MCF 10A (cell line): ENCODE data around the gene BANP. TPM values are rescaled to one million over a fixed set of nuclear protein-coding genes. Genes with fewer than 3 reads are reported as not detected.

ENCODE experiments used
- BruUV-seq: library from RNA; stranded (reverse); fragments of 400-500 nt; replicated peaks from 2 replicates; lab custom pipeline; 2021; lab: Mats Ljungman, UMichigan
- CTCF ChIA-PET: fragments of 300-600 bp; sonication (Branson Sonifier 250); formaldehyde crosslinking; extraction: SDS; loops from one replicate; lab custom pipeline; 2021; ENCODE audit warnings: antibody characterized with exemption, inconsistent platforms; lab: Yijun Ruan, JAX
- POLR2A ChIA-PET: fragments of 300-600, 350-650 bp; sonication (Branson Sonifier 250); formaldehyde crosslinking; extraction: SDS; loops from one replicate; lab custom pipeline; 2020; ENCODE audit warnings: antibody characterized with exemption, inconsistent platforms; lab: Yijun Ruan, JAX
- DNase-seq: peaks from one replicate; pipeline ENCODE4 v3.0.0-alpha.2; 2018; ENCODE audit not compliant: unreplicated experiment
- H3K27ac Mint-ChIP-seq: one replicate; pipeline ENCODE4 v1.8.0; 2022; ENCODE audit warnings: mild to moderate bottlenecking, low read depth, mixed read lengths; ENCODE audit not compliant: unreplicated experiment
- H3K27me3 Mint-ChIP-seq: one replicate; pipeline ENCODE4 v1.8.0; 2022; ENCODE audit warnings: mixed read lengths; ENCODE audit not compliant: insufficient read depth, unreplicated experiment
- H3K36me3 Mint-ChIP-seq: one replicate; pipeline ENCODE4 v1.8.0; 2022; ENCODE audit warnings: mild to moderate bottlenecking, moderate library complexity, mixed read lengths; ENCODE audit not compliant: insufficient read depth, unreplicated experiment
- H3K4me1 Mint-ChIP-seq: one replicate; pipeline ENCODE4 v1.8.0; 2022; ENCODE audit warnings: mixed read lengths; ENCODE audit not compliant: insufficient read depth, unreplicated experiment
- H3K4me3 Mint-ChIP-seq: one replicate; pipeline ENCODE4 v1.8.0; 2022; ENCODE audit warnings: mild to moderate bottlenecking, moderate library complexity, mixed read lengths; ENCODE audit not compliant: unreplicated experiment
- H3K9me3 Mint-ChIP-seq: one replicate; pipeline ENCODE4 v1.8.0; 2022; ENCODE audit warnings: mixed read lengths; ENCODE audit not compliant: unreplicated experiment
- intact Hi-C: fragments of 100-400 bp; cut with micrococcal nuclease; formaldehyde crosslinking; loops from 2 replicates; pipeline ENCODE4 v1.14.1; 2022
- total RNA-seq: library from RNA; stranded (reverse); gene quantifications from 2 replicates; pipeline ENCODE4 v1.2.3, GENCODE V29; 2022
- TF ChIP-seq, protein P1 (sequence below): fragments of 200-600 bp; IDR thresholded peaks from one replicate; pipeline ENCODE4 v1.8.0; 2022; ENCODE audit warnings: antibody characterized with exemption, mild to moderate bottlenecking; ENCODE audit not compliant: unreplicated experiment

The BANP gene
- total RNA-seq, 1 experiment from 2014 or later = 38.2 TPM

DNA sequence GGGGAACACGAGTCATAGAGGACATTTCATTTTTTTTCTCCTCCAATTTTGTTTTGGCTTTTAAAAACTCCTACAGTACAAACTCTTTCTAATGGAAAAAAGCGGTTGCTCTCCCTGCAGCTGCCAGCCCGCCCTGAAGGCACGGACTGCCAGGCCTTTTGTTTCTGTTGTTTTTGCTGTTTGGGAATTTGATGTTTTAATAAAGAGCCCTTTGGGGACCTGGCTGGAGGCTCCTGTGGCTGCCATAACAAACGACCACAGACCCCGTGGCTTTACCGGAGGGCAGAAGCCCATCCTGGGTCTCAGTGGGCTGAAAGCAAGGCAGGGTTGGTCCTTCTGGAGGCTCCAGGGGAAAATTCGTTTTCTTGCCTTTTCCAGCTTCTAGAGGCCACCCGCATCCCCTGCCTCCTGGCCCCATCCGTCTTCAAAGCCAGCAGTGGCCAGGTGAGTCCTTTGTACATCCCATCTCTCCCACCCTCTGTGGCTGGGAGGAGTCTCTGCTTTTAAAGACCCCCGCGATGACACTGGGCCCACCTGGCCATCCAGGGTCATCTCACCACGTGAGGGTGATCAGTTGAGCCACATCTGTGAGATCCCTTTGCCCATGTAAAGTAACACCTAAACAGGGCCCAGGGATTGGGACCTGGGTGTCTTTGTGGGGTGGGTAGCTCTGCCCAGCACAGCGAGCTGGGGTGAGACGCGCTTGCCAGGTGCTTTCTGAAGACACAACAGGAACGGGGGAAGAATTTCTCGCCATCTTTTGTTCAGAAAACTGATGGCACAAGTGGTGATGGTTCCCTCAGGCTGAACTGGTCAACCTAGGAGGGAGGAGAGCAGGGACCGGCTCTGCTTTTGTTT lies 113.9 kb downstream of the BANP start:
- intact Hi-C loops = no loop called here
- Mint-ChIP-seq H3K9me3 (no peaks in the 10 kb centered on the region), H3K36me3 (peaks cover 30% of the 10 kb centered on the region), H3K27ac (no peak overlapping the region), H3K4me3 (no peak overlapping the region), H3K4me1 (no peaks in the 10 kb centered on the region), H3K27me3 (no peaks in the 10 kb centered on the region)
- POLR2A ChIA-PET = no interaction called here
- BruUV-seq = no TSS peak
- CTCF ChIA-PET = no interaction called here
- DNase-seq = no peak
- TF ChIP-seq, protein P1, sequence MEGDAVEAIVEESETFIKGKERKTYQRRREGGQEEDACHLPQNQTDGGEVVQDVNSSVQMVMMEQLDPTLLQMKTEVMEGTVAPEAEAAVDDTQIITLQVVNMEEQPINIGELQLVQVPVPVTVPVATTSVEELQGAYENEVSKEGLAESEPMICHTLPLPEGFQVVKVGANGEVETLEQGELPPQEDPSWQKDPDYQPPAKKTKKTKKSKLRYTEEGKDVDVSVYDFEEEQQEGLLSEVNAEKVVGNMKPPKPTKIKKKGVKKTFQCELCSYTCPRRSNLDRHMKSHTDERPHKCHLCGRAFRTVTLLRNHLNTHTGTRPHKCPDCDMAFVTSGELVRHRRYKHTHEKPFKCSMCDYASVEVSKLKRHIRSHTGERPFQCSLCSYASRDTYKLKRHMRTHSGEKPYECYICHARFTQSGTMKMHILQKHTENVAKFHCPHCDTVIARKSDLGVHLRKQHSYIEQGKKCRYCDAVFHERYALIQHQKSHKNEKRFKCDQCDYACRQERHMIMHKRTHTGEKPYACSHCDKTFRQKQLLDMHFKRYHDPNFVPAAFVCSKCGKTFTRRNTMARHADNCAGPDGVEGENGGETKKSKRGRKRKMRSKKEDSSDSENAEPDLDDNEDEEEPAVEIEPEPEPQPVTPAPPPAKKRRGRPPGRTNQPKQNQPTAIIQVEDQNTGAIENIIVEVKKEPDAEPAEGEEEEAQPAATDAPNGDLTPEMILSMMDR = no peak

DNA sequence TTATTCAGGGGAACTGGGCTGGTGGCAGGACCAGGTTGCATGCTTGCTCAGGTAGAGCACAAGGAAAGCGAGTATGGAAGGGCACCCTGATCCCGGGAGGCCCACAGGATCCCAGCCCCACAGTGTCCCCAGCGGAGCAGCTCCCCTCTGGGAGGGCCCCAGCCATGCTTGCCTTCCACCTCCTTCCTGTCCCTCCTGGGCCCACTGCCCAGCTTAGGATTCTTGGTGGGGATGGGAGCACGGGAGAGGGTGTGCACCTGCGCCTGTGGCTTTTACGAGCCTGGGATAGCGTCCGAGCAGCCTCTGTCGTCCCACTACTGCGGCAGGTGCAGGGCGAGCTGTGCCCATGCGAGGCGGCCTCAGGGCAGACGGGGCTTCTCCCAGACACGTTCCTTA lies 114.5 kb downstream of the BANP start:
- Mint-ChIP-seq H3K9me3 (no peaks in the 10 kb centered on the region), H3K36me3 (peaks cover 27% of the 10 kb centered on the region), H3K27ac (no peak overlapping the region), H3K4me1 (no peaks in the 10 kb centered on the region), H3K4me3 (no peak overlapping the region), H3K27me3 (no peaks in the 10 kb centered on the region)
- no peak for DNase-seq
- TF ChIP-seq, protein P1 = no peak
- BruUV-seq = no TSS peak
- CTCF ChIA-PET = no interaction called here
- POLR2A ChIA-PET = interaction anchor here (0.6 kb wide), 1 partner anchor 470 kb away, joined by 3 read pairs; no protein-coding TSS in a partner anchor
- intact Hi-C loops = no loop called here

DNA sequence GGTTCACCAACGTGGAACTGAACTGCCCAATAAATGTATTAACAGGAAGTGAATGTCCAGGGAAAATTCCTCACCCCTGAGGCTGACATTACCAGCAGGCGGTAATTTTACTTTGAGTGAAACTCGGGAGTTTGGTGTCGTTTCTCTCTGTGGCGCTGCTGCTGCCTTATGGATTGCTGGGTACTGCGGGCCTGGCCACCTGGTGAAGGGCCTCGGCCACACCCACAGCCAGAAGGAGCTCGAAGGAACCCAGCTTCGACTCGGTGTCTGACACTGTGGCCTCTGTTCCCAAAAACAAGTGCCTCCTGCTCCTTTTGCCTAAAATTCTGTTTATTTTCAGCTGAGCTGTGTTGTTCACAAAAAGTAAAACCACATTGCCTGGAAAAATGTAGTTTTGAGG lies 115.0 kb downstream of the BANP start:
- no peak for DNase-seq
- ChIA-PET POLR2A (interaction anchor here (0.6 kb wide), 1 partner anchor 470 kb away, joined by 3 read pairs; no protein-coding TSS in a partner anchor), CTCF (no interaction called here)
- Mint-ChIP-seq H3K27me3 (no peaks in the 10 kb centered on the region), H3K9me3 (no peaks in the 10 kb centered on the region), H3K36me3 (peaks cover 22% of the 10 kb centered on the region), H3K27ac (no peak overlapping the region), H3K4me1 (no peaks in the 10 kb centered on the region), H3K4me3 (no peak overlapping the region)
- no TSS peak for BruUV-seq
- intact Hi-C loops = no loop called here
- TF ChIP-seq, protein P1 = no peak

DNA sequence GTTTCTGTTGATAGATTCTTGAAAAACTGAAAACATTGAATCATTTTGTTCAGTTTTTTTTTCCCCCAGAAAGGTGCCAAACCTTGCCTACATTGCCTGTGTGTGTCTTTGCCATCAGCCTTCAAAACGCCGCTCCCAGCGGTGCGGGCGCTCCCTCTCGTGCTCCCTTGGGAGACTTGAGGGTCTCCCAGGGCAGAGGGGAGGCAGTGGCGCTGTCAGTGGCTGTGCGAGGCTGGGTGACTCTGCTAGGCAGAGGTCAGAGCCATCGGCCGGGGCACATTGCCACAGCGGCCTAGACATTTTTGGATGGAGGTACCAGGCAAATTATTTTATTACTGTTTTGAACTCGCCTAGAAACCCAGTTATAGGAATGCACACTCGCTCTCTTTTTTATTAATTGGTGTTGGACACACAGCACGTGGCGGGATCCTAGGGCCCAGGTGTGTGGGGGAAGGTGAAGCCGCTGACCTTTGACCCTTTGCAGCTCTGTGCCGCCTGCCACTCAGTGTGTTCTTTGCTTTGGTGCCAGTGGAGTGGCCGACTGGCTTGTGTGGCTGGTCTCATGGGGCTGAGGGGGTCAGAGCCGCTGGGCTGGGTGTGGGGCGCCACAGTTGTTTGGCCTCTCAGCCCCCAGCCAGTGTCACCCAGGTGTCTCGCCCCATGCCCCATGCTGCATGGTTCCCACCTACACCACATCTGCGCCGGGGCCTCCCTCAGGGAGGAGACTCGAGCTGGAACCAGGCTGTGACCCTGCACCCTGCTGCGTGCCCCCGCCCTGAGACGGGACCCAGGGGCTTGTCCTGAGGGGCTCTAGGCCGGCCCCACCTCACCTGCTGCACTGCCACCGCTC lies 115.7 kb downstream of the BANP start:
- Mint-ChIP-seq H3K36me3 (peaks cover 26% of the 10 kb centered on the region), H3K27ac (no peak overlapping the region), H3K9me3 (no peaks in the 10 kb centered on the region), H3K27me3 (no peaks in the 10 kb centered on the region), H3K4me3 (no peak overlapping the region), H3K4me1 (no peaks in the 10 kb centered on the region)
- DNase-seq = no peak
- intact Hi-C loops = no loop called here
- CTCF ChIA-PET = no interaction called here
- BruUV-seq = no TSS peak
- POLR2A ChIA-PET = no interaction called here
- TF ChIP-seq, protein P1 = no peak
